OCI-LY1 (cell line): ENCODE data around the gene SLAMF1.

Experiments used
- EZH2 ChIP-seq: fragments of 200-600 bp; sonication (generic), shearing (Covaris generic); IDR thresholded peaks from 2 replicates; pipeline ENCODE4 v1.8.0; 2017; ENCODE audit warnings: borderline replicate concordance, mixed run types, mild to moderate bottlenecking, antibody characterized with exemption, low read length, moderate library complexity, mixed read lengths
- TF ChIP-seq, protein P1 (sequence below): fragments of 200-600 bp; sonication (generic), shearing (Covaris generic); IDR thresholded peaks from 2 replicates; pipeline ENCODE4 v1.5.1; 2017; ENCODE audit warnings: mild to moderate bottlenecking, antibody characterized with exemption, low read length, moderate library complexity, mixed read lengths

DNA sequence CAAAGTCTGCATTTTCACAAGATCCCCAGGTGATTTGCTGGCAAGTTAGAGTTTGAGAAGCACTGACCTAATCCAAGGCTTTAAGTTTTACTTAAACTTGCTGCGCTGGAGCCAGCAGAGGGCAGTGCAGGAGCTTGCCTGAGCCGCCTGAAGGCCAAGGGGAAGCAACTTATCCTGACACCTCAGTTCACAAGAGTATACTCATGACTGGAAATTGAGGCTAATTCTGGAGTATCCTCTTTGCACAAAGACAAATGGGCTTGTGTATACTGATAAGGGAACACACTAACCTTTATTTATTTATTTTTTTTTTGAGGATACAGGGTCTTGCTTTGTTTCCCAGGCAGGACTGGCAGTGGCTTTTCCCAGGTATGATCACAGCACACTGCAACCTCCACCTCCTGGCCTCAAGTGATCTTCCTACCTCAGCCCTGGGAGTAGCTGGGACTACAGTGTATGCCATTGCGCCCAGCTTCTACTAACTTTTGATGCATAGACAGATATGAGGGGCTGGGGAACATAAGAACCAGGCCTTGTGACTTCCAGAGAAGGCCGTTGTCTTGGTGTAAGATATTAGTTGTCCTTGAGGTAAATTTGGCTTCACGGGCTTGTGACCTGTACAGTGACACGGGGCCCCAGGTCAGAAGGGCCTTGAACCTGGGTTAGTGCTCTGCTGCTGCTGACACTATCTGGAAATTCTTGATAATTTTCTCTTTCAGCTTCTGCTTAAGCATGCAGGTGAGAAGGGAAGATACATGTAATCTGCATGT lies 29.0 kb upstream of the SLAMF1 start:
- TF ChIP-seq, protein P1, sequence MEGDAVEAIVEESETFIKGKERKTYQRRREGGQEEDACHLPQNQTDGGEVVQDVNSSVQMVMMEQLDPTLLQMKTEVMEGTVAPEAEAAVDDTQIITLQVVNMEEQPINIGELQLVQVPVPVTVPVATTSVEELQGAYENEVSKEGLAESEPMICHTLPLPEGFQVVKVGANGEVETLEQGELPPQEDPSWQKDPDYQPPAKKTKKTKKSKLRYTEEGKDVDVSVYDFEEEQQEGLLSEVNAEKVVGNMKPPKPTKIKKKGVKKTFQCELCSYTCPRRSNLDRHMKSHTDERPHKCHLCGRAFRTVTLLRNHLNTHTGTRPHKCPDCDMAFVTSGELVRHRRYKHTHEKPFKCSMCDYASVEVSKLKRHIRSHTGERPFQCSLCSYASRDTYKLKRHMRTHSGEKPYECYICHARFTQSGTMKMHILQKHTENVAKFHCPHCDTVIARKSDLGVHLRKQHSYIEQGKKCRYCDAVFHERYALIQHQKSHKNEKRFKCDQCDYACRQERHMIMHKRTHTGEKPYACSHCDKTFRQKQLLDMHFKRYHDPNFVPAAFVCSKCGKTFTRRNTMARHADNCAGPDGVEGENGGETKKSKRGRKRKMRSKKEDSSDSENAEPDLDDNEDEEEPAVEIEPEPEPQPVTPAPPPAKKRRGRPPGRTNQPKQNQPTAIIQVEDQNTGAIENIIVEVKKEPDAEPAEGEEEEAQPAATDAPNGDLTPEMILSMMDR: peak; percentile 96
- TF ChIP-seq EZH2: no peak
